ENCODE data around the gene FTL.
"Not testable (repeated sequence)": the region's sequence is repeated elsewhere in the genome, so short reads cannot be mapped to it uniquely, and the experiment has no call there.

The FTL gene

GRCh38 chr19:48965040-48965805, at the start of gene FTL:
Gene FTL, plus strand, starts transcription at chr19:48965309. Its CDS starts 199 bp downstream, at chr19:48965508.
- DNase-seq, result peak; percentile 89

DNA sequence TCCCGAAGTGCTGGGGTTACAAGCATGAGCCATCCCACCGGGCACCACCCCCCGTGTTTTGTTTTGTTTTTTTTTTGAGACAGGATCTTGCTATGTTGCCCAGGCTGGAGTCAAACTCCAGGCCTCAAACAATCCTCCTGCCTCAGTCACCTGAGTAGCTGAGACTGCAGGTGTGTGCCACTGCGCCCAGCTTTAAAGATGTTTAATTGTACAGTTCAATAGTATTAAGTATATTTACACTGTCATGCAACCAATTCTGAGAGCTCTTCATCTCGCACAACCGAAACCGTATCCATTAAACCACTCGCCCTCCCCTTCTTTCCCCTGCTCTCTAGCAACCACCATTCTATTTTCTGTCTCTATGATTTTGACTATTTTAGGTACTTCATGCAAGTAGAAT, 49.4 kb upstream of the FTL start:
- DNase-seq, result no peak

GRCh38 chr19:48918071-48918470, 47.0 kb upstream of the FTL start:
- no peak for DNase-seq

DNA sequence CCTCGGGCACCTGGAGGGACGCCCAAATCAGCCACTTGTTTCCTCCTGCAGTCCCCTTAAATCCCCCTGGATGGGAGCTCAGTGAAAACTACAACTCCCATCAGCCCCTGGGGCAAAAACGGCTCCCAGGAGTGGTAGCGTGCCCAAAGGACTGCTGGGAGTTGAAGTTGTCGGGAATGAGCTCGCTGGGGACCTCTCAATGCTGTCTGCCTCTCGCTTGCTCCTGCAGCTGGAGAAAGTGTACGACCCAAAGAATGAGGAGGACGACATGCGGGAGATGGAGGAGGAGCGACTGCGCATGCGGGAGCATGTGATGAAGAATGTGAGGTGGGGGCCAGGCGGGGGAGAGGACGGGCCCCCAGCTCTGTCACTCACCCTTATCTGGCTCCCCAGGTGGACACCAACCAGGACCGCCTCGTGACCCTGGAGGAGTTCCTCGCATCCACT, 46.3 kb upstream of the FTL start:
- no peak for DNase-seq

DNA sequence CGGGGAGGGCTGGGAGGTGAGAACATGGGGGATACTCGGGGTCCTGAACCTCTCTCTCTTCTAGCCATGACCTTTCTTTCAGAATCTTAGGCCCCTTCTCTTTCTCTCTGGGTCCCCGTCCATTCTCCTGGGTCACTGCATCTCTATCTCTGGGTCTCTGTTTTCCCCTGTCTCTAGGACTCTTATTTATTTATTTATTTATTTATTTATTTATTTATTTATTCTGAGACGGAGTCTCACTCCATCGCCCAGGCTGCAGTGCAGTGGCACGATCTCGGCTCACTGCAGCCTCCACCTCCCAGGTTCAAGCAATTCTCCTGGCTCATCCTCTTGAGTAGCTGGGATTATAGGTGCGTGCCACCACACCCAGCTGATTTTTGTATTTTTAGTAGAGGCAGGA, 45.8 kb upstream of the FTL start:
- not testable (repeated sequence) for DNase-seq

GRCh38 chr19:48920949-48921348, 44.2 kb upstream of the FTL start:
- DNase-seq, result no peak

GRCh38 chr19:48921721-48922500, 43.2 kb upstream of the FTL start:
- DNase-seq, result no peak

GRCh38 chr19:48922548-48923490, 42.3 kb upstream of the FTL start:
- no peak for DNase-seq

- no peak for DNase-seq
Measured at GRCh38 chr19:48925240-48925843, 39.8 kb upstream of the FTL start.

DNA sequence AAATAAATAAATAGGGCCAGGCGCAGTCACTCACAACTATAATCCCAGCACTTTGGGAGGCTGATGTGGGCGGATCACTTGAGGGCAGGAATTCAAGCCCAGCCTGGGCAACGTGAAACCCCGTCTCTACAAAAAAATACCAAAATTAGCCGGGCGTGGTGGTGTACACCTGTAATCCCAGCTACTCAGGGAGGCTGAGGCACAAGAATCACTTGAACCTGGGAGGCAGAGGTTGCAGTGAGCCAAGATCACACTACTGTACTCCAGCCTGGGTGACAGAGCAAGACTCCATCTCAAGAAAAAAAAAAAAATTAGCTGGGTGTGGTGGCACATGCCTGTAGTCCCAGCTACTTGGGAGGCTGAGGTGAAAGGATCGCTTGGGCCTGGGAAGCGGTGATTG, 39.2 kb upstream of the FTL start:
- DNase-seq, result not testable (repeated sequence)

- no peak for DNase-seq
Measured at GRCh38 chr19:48926909-48927308, 38.2 kb upstream of the FTL start.

GRCh38 chr19:48927692-48928091, 37.4 kb upstream of the FTL start:
- DNase-seq, result not testable (repeated sequence)

- DNase-seq, result no peak
Measured at GRCh38 chr19:48928164-48929025, 36.7 kb upstream of the FTL start.

GRCh38 chr19:48933382-48933932, 31.7 kb upstream of the FTL start, which contains the start of gene DHDH:
Gene DHDH, plus strand, starts transcription at chr19:48933699. Its CDS starts 23 bp downstream, at chr19:48933722.
- peak; percentile 73 for DNase-seq

GRCh38 chr19:48934837-48935236, 30.3 kb upstream of the FTL start:
- no peak for DNase-seq

- no peak for DNase-seq
Measured at GRCh38 chr19:48935864-48936263, 29.2 kb upstream of the FTL start.

- DNase-seq, result no peak
Measured at GRCh38 chr19:48938256-48938655, 26.9 kb upstream of the FTL start.

DNA sequence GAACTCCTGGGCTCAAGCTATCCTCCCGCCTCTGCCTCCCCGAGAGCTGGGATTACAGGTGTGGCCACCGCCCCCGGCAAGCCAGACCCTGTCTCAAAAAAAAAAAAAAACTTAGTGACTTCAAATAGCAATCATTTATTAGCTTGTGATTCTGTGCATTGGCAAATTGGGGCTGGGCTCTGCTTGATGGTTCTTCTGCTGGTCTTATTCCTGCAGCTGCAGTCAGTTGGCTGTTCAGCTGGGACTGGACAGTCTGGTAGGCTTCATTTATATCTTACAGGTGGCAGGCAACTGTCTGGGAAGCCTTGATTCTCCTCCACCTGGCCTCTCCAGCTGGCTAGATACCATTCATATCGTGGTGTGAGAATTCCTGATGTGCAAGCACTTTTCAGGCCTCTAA, 24.2 kb upstream of the FTL start:
- DNase-seq, result no peak

- no peak for DNase-seq
Measured at GRCh38 chr19:48943081-48943480, 22.0 kb upstream of the FTL start.

- DNase-seq, result no peak
Measured at GRCh38 chr19:48945415-48945814, 19.7 kb upstream of the FTL start.

DNA sequence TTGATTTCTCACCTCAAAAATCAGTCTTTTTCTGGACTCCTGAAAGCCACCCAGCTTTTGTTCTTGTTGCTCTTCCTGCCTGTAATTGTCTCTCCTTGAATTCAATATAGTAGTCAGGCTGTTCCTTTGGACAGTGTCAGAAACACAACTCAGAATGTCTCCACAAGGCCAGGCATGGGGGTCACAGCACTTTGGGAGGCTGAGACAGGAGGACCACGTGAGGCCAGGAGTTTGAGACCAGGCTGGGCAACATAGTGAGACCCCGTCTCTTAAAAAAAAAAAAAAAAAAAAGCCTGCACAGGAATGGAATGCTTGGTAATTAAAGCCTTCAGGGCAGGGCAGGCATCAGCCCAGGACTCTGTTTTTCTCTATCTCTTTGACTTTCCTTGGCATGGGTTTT, 19.3 kb upstream of the FTL start:
- no peak for DNase-seq

Data from stimulated activated naive CD4-positive, alpha-beta T cell treated with Interleukin-2 at 50 U/mL for 16 hours (primary cell).